Stimulated activated naive CD4-positive, alpha-beta T cell treated with Interleukin-2 at 50 U/mL for 16 hours (primary cell): Measurements from ENCODE around the gene GATAD2A.
"Not testable (repeated sequence)": the region's sequence is repeated elsewhere in the genome, so short reads cannot be mapped to it uniquely, and the experiment has no call there.

Experiments
- DNase-seq: peaks from one replicate; lab custom pipeline; 2025; lab: John Stamatoyannopoulos, UW

Gene GATAD2A

DNA sequence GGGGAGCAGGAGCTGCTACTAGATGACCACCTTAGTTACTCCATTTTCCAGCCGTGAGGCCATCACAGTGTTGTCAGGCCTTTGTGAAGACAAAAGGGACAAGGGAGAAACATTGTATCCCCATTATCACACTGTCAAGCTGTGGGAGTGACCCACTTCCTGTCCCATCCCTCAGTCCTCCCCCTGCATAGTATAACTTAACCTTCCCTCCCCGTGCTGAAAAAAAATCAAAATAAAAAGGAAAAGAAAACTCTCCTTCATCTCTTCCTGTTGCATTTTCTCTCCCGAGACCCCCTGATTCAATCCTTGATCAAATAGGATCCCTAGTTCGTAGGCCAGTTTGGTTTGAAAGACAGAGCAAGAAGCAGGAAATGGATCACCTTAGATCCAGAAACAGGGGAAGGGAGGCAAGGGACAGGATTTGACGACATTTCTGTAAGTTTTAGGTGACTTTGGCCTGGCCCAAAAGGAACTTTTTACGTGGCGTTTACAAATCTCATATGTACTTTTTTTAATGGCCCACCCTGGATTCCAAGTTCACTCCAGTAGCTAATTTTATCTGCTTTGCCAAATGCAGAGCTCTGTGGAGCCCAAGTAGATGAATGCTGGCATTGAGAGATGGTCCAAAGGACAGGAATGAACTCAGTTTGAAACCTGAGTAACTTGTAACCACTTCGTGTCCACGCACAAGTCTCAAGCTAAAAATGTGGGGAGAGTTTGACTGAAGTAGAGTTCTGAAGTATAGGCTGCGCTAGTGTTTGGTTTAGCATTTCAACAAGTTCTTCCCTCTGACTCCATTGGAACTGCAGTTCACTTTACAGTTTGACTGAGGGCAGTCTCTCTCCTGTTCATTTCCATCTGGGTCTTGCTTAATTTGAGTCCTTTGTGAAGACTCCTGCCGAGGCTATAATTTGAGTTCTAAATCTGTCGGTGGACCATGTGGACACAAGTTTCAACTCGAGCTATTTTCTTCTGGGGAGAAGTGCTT, 16.6 kb upstream of the GATAD2A start:
- DNase-seq = no peak

DNA sequence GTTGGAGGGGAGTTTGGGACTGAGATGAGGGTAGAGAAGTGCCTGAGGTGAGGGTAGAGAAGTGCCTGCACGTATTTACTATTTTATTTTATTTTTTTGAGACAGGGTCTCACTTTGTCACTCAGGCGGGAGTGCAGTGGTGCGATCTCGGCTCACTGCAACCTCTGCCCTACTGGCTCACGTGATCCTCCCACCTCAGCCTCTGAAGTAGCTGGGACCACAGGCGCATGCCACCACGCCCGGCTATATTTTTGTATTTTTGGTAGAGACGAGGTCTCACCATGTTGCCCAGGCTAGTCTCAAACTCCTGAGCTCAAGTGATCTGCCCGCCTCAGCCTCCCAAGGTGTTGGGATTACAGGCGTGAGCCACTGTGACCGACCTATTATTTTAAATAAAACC, 15.8 kb upstream of the GATAD2A start:
- not testable (repeated sequence) for DNase-seq

DNA sequence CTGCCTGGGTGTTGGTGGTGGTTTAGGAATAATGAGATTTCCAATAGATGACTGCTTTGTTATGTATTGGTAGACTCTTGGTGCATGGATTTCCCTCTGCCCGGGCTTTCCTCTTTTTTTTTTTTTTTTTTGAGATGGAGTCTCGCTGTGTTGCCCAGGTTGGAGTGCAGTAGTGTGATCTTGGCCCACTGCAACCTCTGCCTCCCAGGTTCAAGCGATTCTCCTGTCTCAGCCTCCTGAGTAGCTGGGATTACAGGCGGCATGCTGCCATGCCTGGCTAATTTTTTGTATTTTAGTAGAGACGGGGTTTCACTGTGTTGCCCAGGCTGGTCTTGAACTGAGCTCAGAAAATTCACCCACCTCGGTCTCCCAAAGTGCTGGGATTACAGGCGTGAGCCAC, 11.1 kb upstream of the GATAD2A start:
- not testable (repeated sequence) for DNase-seq

DNA sequence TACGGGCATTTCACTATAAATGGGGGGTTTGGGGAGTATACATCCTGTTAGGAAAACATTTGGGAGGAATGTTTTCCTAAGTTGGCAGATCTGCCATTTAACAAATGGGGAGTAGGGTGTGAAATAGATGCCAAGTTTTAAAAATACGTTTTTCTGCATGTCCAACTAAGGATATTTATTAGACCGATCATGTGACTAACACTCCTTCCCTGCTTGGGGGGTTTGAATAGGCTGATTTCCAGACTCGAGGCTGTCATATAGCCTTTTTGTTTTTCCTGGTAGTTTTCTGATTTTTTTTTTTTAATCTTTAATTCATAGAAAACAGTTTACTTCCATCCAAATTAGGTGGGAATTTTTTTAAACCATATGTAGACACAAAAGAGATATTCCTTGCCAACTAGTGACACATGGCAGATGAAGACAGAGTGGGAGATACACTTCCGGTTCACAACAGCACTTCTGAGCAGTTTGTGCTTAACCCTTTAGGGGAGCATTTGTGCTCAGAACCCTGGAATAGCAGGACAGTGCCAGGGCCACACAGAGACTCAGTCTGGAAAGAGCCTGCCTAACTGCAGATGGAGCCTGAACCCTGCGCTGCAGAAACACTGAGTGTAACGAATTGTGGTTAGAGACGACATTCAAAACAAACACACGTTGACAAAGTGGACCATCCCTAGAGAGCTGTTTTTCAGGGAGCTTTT, 5.6 kb upstream of the GATAD2A start:
- no peak for DNase-seq

DNA sequence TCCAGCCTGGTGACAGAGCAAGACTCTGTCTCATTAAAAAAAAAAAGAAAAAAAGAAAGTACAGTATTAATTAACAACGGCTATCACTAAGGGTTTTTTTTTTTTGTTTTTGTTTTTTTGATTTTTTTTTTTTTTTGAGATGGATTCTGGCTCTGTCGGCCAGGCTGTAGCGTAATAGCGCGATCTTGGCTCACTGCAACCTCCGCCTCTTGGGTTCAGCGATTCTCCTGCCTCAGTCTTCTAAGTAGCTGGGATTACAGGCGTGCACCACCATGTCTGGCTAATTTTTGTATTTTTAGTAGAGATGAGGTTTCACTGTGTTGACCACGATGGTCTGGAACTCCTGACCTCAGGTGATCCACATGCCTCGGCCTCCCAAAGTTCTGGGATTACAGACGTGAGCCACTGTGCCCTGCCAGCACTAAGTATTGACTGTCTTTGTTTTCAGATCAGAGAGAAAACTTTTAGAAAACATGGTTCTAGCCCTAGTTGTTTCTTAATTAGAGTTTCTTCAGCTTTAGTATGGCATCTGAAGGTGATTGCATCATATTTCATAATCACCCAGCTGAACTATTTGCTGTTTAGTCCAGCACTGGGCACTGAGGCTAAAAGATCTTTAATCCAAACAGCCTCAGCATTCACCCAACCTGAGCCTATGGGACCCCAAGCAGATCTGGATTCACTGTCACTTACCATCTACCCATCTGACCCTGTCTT, 2.7 kb upstream of the GATAD2A start:
- no peak for DNase-seq

DNA sequence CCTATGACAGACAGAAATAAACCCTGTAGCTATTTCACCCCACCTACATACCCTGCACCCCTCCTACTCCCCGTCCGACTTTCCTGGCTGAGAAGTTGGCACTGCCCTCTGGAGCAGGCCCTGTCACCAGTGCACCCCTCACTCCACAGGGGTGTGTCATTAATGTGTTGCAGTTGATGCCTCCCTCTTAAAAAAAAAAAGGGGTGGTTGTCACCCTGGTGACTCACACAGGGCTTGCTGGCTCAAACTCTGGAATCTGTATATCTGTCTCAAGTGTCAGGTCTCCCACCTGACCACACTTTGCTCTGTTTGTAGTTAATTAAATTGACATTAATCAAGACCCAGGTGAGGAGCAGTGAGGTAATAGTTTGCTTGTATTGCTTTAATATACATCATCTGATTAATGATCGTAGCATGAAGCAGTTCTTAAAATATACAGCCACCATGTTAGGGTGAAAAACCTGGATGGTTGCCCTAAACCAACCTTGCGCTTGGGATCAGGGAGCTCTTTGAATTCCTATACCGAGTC, 2.0 kb upstream of the GATAD2A start:
- no peak for DNase-seq

- DNase-seq = peak; percentile 56
These were observed 749 bp downstream of the GATAD2A start for GRCh38 chr19:19405971-19406877.

- peak; percentile 55 for DNase-seq
These were observed 1.6 kb downstream of the GATAD2A start for GRCh38 chr19:19406878-19407632.

- no peak for DNase-seq
These were observed 2.1 kb downstream of the GATAD2A start for GRCh38 chr19:19407633-19407930.

DNA sequence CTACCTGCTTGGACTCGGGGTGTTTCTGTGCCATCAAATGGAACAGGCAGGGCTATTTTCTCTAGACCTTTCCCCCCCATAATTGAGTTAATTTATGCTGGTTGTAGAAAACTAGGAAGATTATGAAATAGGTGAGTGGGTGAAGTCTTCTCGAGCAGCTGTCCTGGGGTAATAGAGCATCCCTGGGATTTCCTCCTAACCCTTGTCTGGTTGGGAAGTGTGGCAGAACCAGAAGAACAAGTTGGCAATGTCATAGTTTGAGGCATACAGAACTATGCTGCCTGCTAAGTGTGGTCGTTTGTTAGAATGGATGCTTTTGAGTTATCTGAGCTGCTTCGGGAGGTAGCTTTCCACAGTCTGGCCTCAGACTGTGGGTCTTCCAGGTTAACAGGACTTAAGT, 3.7 kb downstream of the GATAD2A start:
- no peak for DNase-seq

DNA sequence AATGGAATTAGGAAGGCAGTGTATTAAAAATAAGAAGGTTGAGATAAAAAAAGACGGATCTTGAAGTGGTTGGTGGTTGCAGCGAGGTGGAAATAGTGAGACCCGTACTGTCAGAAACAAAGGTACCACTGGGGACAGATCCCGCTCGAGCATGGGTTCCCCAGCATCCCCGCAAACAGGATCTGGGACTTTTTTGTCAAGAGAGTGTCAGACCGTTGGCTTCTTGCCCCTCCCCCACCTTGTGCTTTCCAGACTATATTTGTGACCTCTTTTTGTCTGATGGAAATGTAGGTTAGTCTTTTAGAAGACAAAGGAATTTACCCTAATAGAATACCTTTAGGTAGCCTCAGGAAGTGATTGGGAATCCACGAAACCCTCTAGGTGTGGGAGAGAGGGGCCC, 4.2 kb downstream of the GATAD2A start:
- no peak for DNase-seq

- peak; percentile 10 for DNase-seq
These were observed 5.4 kb downstream of the GATAD2A start for GRCh38 chr19:19410553-19411550.

DNA sequence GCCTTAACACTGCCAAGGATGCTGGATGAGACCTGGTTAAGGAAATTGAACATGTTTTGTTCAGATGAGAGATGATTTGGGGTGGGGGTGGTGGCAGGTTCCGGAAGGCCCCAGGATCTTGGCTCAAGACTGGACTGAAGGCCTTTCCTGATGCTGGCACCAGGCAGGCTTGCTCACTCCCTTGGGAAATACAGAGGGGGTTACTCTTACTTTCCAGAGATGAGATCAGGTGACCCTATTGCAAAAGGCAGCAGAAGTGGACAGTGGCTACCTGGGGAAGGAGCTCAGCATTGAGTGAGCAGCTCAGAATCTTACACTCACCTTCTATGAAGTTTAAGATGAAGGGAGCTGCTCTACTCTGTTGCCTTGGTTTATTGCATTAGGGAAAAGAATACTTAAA, 10.8 kb downstream of the GATAD2A start:
- no peak for DNase-seq

DNA sequence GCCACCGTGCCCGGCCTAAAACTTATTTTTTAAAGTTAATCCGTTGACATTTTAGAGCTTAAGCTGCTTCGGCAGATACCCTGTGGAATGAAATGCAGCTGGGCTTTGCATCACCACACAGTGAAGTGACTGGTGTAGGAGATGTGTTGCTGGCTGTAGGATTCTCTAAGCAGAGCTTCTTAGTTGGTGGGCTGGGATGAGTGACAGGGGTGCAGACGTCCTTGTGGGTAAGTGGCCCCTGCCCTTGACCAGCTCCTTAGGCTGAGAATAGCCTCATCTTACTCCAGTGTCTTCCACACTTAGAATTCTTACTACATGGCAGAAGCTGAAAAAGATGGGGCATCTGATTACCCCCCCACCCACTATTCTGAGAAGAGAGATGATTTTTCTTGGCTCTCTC, 11.6 kb downstream of the GATAD2A start:
- no peak for DNase-seq

GRCh38 chr19:19417628-19418245, 12.3 kb downstream of the GATAD2A start:
- no peak for DNase-seq

DNA sequence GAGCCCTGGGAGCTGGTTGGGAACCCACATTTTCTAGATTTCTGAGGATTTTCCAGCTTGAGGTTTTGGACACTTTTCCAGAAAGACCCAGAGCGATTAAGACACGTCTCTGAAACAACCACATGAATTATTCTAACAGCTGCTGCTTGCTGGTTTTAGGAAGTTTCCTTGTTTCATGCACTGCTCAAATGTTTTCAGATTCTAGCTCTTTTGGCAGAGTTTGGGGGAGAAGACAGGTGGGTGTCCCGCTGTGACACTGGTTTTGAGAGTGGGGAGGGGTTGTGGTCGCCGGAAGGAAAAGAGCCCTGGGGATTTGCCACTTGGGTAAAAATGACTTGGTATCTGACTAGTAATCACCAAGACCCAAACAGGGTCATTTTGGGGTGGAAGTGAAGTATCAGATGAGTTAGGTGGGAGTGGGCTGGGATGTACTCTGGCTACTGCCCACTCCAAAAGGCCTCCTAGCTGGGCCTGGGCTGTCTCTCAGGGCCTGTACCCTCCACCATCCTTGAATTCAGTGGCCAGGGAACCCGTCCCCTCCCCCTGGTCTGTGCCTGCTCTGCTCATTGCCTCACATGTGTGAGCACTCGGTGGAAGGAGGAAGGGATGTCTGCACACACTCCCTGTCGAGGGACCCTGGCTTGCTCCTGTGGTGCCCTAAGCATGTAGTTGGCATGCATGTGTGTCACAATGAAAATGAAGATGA, 13.2 kb downstream of the GATAD2A start:
- DNase-seq = no peak

DNA sequence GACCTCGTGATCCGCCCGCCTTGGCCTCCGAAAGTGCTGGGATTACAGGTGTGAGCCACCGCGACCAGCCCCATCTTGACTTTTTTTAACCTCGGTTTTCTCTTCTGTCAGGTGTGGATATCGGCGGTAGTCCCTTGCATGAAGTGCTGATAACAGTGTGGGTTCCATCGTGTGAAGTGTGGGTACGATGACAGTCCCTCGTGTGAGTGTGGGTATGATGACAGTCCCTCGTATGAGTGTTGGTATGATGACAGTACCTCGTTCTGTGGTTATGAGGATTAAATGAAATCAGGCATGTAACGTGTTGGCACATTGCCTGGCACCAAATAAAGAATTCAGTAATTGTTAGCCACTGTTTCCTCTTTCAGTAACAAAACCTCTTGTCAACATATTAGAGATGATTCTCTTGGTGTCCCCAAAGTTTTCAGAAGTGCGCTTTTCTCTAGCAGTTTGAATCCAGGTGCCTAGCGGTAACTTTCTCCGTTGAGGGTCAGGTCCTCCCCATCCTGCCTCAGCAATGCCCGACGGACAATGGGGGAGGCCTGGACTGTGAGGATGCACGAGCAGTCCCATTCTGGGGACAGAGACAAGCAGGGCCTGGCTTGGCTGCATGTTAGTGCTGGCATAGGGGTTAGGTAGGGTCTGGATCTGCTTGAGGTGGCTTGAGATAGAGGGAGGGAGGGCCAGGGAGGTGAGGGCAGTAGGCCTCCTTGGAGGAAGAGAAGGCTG, 15.3 kb downstream of the GATAD2A start:
- peak; percentile 26 for DNase-seq

DNA sequence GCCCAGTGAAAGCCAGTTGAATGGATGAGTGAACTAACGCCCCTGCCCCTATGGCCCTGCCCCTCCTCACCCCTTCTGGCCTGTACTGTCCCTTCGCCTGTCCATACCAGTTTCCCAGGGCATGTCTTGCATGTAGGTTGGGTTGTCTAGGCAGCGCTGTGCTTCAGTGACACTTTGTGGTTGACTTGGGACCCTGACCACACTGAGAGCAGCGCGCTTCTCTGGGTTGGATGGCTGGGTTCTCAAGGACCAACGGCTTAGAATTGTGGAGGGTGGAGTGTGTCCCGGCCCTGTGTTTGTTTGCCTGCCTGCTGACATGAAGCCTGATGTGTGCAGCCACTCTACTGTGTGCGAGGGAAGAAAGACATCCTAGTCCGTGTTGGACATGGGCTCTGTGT, 15.8 kb downstream of the GATAD2A start:
- DNase-seq = no peak
